Loucy (cell line): ENCODE measurements around the gene TGFB1I1.

Experiments
- H2AFZ ChIP-seq: fragments of 200-600 bp; sonication (generic); 2 replicates; pipeline ENCODE4 v1.6.0; 2016; ENCODE audit warnings: antibody characterized with exemption, mild to moderate bottlenecking, low read length, moderate library complexity
- H3F3A ChIP-seq: fragments of 200-600 bp; 2 replicates; pipeline ENCODE4 v1.6.0; 2016; ENCODE audit warnings: antibody characterized with exemption, low read depth, mild to moderate bottlenecking
- H3K27me3 ChIP-seq: fragments of 200-600 bp; sonication (generic); 2 replicates; pipeline ENCODE4 v1.6.1; 2014; ENCODE audit warnings: low read length, mild to moderate bottlenecking; ENCODE audit not compliant: insufficient read depth, poor library complexity, severe bottlenecking
- H3K36me3 ChIP-seq: fragments of 200-600 bp; sonication (generic); 2 replicates; pipeline ENCODE4 v1.6.1; 2016; ENCODE audit warnings: low read length; ENCODE audit not compliant: insufficient read depth
- H3K4me1 ChIP-seq: fragments of 200-600 bp; sonication (generic); 2 replicates; pipeline ENCODE4 v1.5.1; 2014; ENCODE audit warnings: low read length, mild to moderate bottlenecking; ENCODE audit not compliant: insufficient read depth, poor library complexity, severe bottlenecking
- H3K4me2 ChIP-seq: fragments of 200-600 bp; sonication (generic); 2 replicates; pipeline ENCODE4 v1.6.0; 2014; ENCODE audit warnings: antibody characterized with exemption, low read length, low read depth, mild to moderate bottlenecking; ENCODE audit not compliant: poor library complexity, severe bottlenecking
- H3K4me3 ChIP-seq: fragments of 200-600 bp; sonication (generic); 2 replicates; pipeline ENCODE4 v1.5.1; 2014; ENCODE audit warnings: low read length, mild to moderate bottlenecking, mixed read lengths; ENCODE audit not compliant: poor library complexity, severe bottlenecking
- H3K79me2 ChIP-seq: fragments of 200-600 bp; sonication (generic); 2 replicates; pipeline ENCODE4 v1.6.1; 2014; ENCODE audit warnings: low read length; ENCODE audit not compliant: insufficient read depth
- H3K9ac ChIP-seq: fragments of 200-600 bp; sonication (generic); 2 replicates; pipeline ENCODE4 v1.6.0; 2014; ENCODE audit warnings: mild to moderate bottlenecking, low read depth, low read length, moderate library complexity; ENCODE audit not compliant: poor library complexity, severe bottlenecking
- H3K9me2 ChIP-seq: fragments of 200-600 bp; sonication (generic); replicated peaks from 2 replicates; pipeline ENCODE4 v1.6.1; 2016; ENCODE audit warnings: low read depth, low read length, mixed read lengths
- H3K9me3 ChIP-seq: fragments of 200-600 bp; sonication (generic); 2 replicates; pipeline ENCODE4 v1.6.1; 2014; ENCODE audit warnings: mild to moderate bottlenecking, antibody characterized with exemption, low read length, low read depth; ENCODE audit not compliant: insufficient read depth
- H4K20me1 ChIP-seq: fragments of 200-600 bp; sonication (generic); 2 replicates; pipeline ENCODE4 v1.6.0; 2014; ENCODE audit warnings: antibody characterized with exemption, low read length, mild to moderate bottlenecking; ENCODE audit not compliant: insufficient read depth, poor library complexity, severe bottlenecking
- EZH2phosphoT487 ChIP-seq: fragments of 200-600 bp; IDR thresholded peaks from 2 replicates; pipeline ENCODE4 v1.6.1; 2018; ENCODE audit warnings: antibody characterized with exemption, mild to moderate bottlenecking, moderate library complexity, borderline replicate concordance
- TF ChIP-seq, protein P1 (sequence below): fragments of 200-600 bp; sonication (generic); conservative IDR thresholded peaks from 2 replicates; pipeline ENCODE4 v1.5.1; 2014; ENCODE audit warnings: mild to moderate bottlenecking, antibody characterized with exemption, low read length

TGFB1I1 gene

DNA sequence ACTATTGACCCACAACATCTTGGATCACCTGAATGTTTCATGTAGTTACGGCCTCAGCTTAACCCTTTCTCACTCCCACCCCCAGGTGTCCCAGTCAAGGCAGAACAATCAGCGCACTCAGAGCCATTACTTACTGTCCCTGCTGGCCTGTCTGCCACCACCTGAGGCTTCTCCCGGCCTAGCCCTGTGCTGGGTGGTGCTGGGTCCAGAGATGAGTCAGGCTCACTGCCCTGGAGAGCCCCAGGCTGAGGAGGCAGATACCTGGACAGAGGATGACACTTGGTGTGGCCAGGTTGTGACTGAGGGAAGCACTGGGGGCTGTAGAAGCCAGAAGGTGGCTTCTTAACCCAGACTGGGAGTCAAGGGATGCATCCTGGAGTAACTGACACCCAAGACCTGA, 7.0 kb downstream of the TGFB1I1 start:
- H4K20me1 ChIP-seq = no peaks in the 10 kb centered on the region
- H3K4me2 ChIP-seq = no peak overlapping the region
- peaks cover 12% of the 10 kb centered on the region; the same call in 1 of the 2 replicates for H3K79me2 ChIP-seq
- no peak overlapping the region for H3K4me3 ChIP-seq
- no peak for TF ChIP-seq EZH2phosphoT487
- TF ChIP-seq, protein P1, sequence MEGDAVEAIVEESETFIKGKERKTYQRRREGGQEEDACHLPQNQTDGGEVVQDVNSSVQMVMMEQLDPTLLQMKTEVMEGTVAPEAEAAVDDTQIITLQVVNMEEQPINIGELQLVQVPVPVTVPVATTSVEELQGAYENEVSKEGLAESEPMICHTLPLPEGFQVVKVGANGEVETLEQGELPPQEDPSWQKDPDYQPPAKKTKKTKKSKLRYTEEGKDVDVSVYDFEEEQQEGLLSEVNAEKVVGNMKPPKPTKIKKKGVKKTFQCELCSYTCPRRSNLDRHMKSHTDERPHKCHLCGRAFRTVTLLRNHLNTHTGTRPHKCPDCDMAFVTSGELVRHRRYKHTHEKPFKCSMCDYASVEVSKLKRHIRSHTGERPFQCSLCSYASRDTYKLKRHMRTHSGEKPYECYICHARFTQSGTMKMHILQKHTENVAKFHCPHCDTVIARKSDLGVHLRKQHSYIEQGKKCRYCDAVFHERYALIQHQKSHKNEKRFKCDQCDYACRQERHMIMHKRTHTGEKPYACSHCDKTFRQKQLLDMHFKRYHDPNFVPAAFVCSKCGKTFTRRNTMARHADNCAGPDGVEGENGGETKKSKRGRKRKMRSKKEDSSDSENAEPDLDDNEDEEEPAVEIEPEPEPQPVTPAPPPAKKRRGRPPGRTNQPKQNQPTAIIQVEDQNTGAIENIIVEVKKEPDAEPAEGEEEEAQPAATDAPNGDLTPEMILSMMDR = no peak
- no peak overlapping the region for H2AFZ ChIP-seq
- H3K9me2 ChIP-seq = no peaks in the 10 kb centered on the region
- peaks cover 26% of the 10 kb centered on the region for H3K4me1 ChIP-seq
- H3K9me3 ChIP-seq = no peaks in the 10 kb centered on the region
- H3K27me3 ChIP-seq = no peaks in the 10 kb centered on the region
- no peak overlapping the region for H3K9ac ChIP-seq
- H3F3A ChIP-seq = peaks cover 3% of the 10 kb centered on the region; the same call in 1 of the 2 replicates
- no peaks in the 10 kb centered on the region for H3K36me3 ChIP-seq

DNA sequence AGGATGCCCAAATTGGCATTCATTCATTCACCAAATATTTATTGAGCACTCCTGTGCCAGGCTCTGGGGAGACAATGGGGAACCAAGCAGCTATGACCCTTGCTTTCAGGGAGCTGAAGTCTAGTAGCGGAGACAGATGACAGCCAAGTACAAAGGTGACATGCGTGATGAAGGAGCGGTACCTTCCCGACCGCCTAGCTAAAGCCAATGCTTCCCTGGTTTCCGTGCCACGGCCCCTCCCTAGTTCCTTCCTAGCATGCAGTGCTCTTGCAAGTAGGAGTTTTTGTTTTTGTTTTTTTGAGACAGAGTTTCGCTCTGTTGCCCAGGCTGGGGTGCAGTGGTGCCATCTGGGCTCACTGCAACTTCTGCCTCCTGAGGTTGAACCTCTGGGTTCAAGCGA, 7.8 kb downstream of the TGFB1I1 start:
- TF ChIP-seq, protein P1 = no peak
- no peak for TF ChIP-seq EZH2phosphoT487
- Histone ChIP-seq H3K4me3 (no peak overlapping the region), H3K36me3 (no peaks in the 10 kb centered on the region), H3K4me1 (peaks cover 26% of the 10 kb centered on the region), H3K9me3 (no peaks in the 10 kb centered on the region), H4K20me1 (no peaks in the 10 kb centered on the region), H3K9me2 (no peaks in the 10 kb centered on the region), H3K4me2 (no peak overlapping the region), H3K27me3 (no peaks in the 10 kb centered on the region), H2AFZ (no peak overlapping the region), H3K79me2 (peaks cover 12% of the 10 kb centered on the region; the same call in 1 of the 2 replicates), H3K9ac (no peak overlapping the region), H3F3A (peaks cover 3% of the 10 kb centered on the region; the same call in 1 of the 2 replicates)

DNA sequence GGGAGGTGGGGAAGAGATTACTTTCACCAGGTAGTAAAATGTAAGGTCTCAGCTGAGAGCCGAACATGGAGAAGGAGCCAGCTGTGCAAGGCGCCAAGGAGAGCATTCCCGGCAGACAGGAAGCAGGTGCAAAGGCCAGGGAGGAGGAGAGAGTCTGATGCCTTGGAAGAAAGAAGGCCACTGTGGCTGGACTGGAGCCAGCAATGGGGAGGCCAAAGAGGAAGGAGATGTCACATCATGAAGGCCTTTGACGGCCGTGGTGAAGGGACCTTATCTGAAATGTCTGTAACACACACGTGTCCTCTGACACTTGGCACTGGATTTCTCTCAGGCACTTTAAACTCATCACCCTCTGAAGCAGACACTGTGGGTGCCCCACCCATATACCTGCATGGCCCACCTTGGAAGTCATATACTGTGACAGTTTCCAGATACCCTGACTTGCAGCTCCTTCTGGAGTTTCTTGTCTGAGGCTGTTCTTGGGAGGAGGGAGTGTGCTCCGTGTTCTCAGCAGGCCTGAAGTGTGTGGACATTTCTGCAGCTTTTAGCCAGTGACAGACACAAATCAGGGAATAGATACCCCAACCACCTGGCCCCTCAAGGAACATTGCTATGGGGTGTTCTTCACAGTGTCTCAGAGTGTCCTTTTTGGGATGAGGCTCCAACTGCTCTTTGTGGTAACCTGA, 9.0 kb downstream of the TGFB1I1 start:
- Histone ChIP-seq H3K79me2 (peaks cover 2% of the 10 kb centered on the region; the same call in 1 of the 2 replicates), H2AFZ (no peak overlapping the region), H3F3A (peaks cover 3% of the 10 kb centered on the region; the same call in 1 of the 2 replicates), H4K20me1 (no peaks in the 10 kb centered on the region), H3K4me1 (peaks cover 15% of the 10 kb centered on the region), H3K4me3 (no peak overlapping the region), H3K36me3 (no peaks in the 10 kb centered on the region), H3K4me2 (no peak overlapping the region), H3K9ac (no peak overlapping the region), H3K9me2 (no peaks in the 10 kb centered on the region), H3K9me3 (no peaks in the 10 kb centered on the region), H3K27me3 (no peaks in the 10 kb centered on the region)
- TF ChIP-seq, protein P1 = no peak
- no peak for TF ChIP-seq EZH2phosphoT487
